Chondrocyte (in vitro differentiated cells): ENCODE data around the gene DRGX. TPM values are rescaled to one million over a fixed set of nuclear protein-coding genes. Genes with fewer than 3 reads are reported as not detected.

Source experiments
- DNase-seq: peaks from one replicate; pipeline ENCODE4 v3.0.0; 2021; ENCODE audit warnings: mixed read lengths, low spot score
- H3K27ac Mint-ChIP-seq: one replicate; pipeline ENCODE4 v1.8.0; 2021; ENCODE audit warnings: mild to moderate bottlenecking, moderate library complexity, mixed read lengths; ENCODE audit not compliant: unreplicated experiment
- H3K27me3 Mint-ChIP-seq: 2 replicates; pipeline ENCODE4 v1.8.0; 2021; ENCODE audit warnings: low read depth, mixed read lengths
- H3K36me3 Mint-ChIP-seq: 2 replicates; pipeline ENCODE4 v1.8.0; 2021; ENCODE audit warnings: low read depth, mixed read lengths
- H3K4me1 Mint-ChIP-seq: 2 replicates; pipeline ENCODE4 v1.8.0; 2021; ENCODE audit warnings: low read depth, mild to moderate bottlenecking, mixed read lengths
- H3K4me3 Mint-ChIP-seq: one replicate; pipeline ENCODE4 v1.8.0; 2021; ENCODE audit warnings: mild to moderate bottlenecking, moderate library complexity, mixed read lengths; ENCODE audit not compliant: unreplicated experiment
- H3K9me3 Mint-ChIP-seq: 2 replicates; pipeline ENCODE4 v1.8.0; 2021; ENCODE audit warnings: low read depth, mixed read lengths
- CTCF ChIP-seq: fragments of 200-600 bp; sonication (generic); IDR thresholded peaks from 2 replicates; pipeline ENCODE4 v1.5.0; 2021; ENCODE audit warnings: antibody characterized with exemption, mild to moderate bottlenecking, moderate library complexity
- long read RNA-seq: library from polyadenylated mRNA; stranded (forward); transcript quantifications from one replicate; pipeline ENCODE4 v2.0.0, GENCODE V29; 2021
- total RNA-seq: library from RNA; stranded (reverse); gene quantifications from 3 replicates; pipeline ENCODE4 v1.2.1, GENCODE V29; 2021

The DRGX gene
- total RNA-seq, result not detected in 3 replicates
- long read RNA-seq, result 0 reads

GRCh38 chr10:49395741-49396665, at the start of gene DRGX:
Gene DRGX, minus strand, starts transcription at chr10:49396089. Its CDS starts 649 bp downstream, at chr10:49395440.
- H3K9me3 Mint-ChIP-seq, result no peaks in the 10 kb centered on the region
- no peak for DNase-seq
- no peaks in the 10 kb centered on the region for H3K36me3 Mint-ChIP-seq
- peaks cover 81% of the 10 kb centered on the region for H3K27me3 Mint-ChIP-seq
- no peak within 1 kb of the TSS for H3K27ac Mint-ChIP-seq
- no peak for TF ChIP-seq CTCF
- no peak within 1 kb of the TSS for H3K4me3 Mint-ChIP-seq
- H3K4me1 Mint-ChIP-seq, result peaks cover 20% of the 10 kb centered on the region

GRCh38 chr10:49444349-49444748, 48.5 kb upstream of the DRGX start:
- no peaks in the 10 kb centered on the region for H3K4me1 Mint-ChIP-seq
- TF ChIP-seq CTCF, result no peak
- no peak overlapping the region for H3K27ac Mint-ChIP-seq
- H3K36me3 Mint-ChIP-seq, result peaks cover 10% of the 10 kb centered on the region
- no peak overlapping the region for H3K4me3 Mint-ChIP-seq
- H3K27me3 Mint-ChIP-seq, result no peaks in the 10 kb centered on the region
- peaks cover 14% of the 10 kb centered on the region for H3K9me3 Mint-ChIP-seq
- no peak for DNase-seq

GRCh38 chr10:49442863-49443262, 47.0 kb upstream of the DRGX start:
- no peaks in the 10 kb centered on the region for H3K9me3 Mint-ChIP-seq
- no peak overlapping the region for H3K4me3 Mint-ChIP-seq
- no peak overlapping the region for H3K27ac Mint-ChIP-seq
- no peaks in the 10 kb centered on the region for H3K27me3 Mint-ChIP-seq
- peaks cover 4% of the 10 kb centered on the region for H3K36me3 Mint-ChIP-seq
- TF ChIP-seq CTCF, result no peak
- no peaks in the 10 kb centered on the region for H3K4me1 Mint-ChIP-seq
- no peak for DNase-seq

GRCh38 chr10:49441488-49442476, 45.9 kb upstream of the DRGX start:
- no peak for TF ChIP-seq CTCF
- H3K27ac Mint-ChIP-seq, result no peak overlapping the region
- peaks cover 4% of the 10 kb centered on the region for H3K36me3 Mint-ChIP-seq
- DNase-seq, result no peak
- H3K4me1 Mint-ChIP-seq, result no peaks in the 10 kb centered on the region
- H3K4me3 Mint-ChIP-seq, result no peak overlapping the region
- H3K9me3 Mint-ChIP-seq, result no peaks in the 10 kb centered on the region
- H3K27me3 Mint-ChIP-seq, result no peaks in the 10 kb centered on the region

- Mint-ChIP-seq H3K9me3 (peaks cover 18% of the 10 kb centered on the region), H3K36me3 (peaks cover 9% of the 10 kb centered on the region), H3K27me3 (no peaks in the 10 kb centered on the region), H3K4me3 (no peak overlapping the region), H3K27ac (no peak overlapping the region), H3K4me1 (no peaks in the 10 kb centered on the region)
- TF ChIP-seq CTCF, result no peak
- no peak for DNase-seq
These were observed 39.3 kb upstream of the DRGX start for GRCh38 chr10:49435225-49435624.
